ENCODE results near the gene PACC1. TPM values are rescaled to one million over a fixed set of nuclear protein-coding genes. Genes with fewer than 3 reads are reported as not detected.
A peak's percentile ranks its signal among the peaks of the same experiment; 100 is the strongest.

The PACC1 gene
- total RNA-seq, 1 experiment from 2014 or later: 19.5 TPM

GRCh38 chr1:212457740-212458338 lies 43.2 kb upstream of the PACC1 start:
- peak; percentile 45 for ATAC-seq
- peaks cover 10% of the 10 kb centered on the region for H3K4me1 Mint-ChIP-seq
- CTCF ChIA-PET: interaction anchor here (0.5 to 4.8 kb wide), 40 partner anchors 8 to 777 kb away, joined by 3 to 55 read pairs (median 5); partner anchors contain the start of genes ATF3, BATF3, DTL and INTS7
- DNase-seq (ENCODE audit: low spot score): peak; percentile 85
- no peak overlapping the region for H3K27ac Mint-ChIP-seq
- POLR2A ChIA-PET: interaction anchor here (1.1 kb wide), 1 partner anchor 151 kb away, joined by 7 read pairs; the partner anchor contains the start of gene ATF3
- no peaks in the 10 kb centered on the region for H3K27me3 Mint-ChIP-seq (ENCODE audit: low read depth)
- no peak overlapping the region for H3K4me3 Mint-ChIP-seq
- TF ChIP-seq CTCF (IDR thresholded peaks at IDR 0.05) (peak; percentile 70; the same call in 1 of the 2 replicates), CREM (CRISPR knock-in tag; IDR thresholded peaks at IDR 0.05) (no peak)
- no peaks in the 10 kb centered on the region for H3K36me3 Mint-ChIP-seq
- H3K9me3 Mint-ChIP-seq: 0 out of 2 replicates have a peak, but pooled peaks cover 7% of the 10 kb centered on the region

GRCh38 chr1:212455803-212456528 lies 41.3 kb upstream of the PACC1 start:
- TF ChIP-seq CDX4 (CRISPR knock-in tag; IDR thresholded peaks at IDR 0.05; ENCODE audit: borderline replicate concordance): no peak
- peak; percentile 99 for TF ChIP-seq CTCF (IDR thresholded peaks at IDR 0.05)
- TF ChIP-seq MXD4 (CRISPR knock-in tag; IDR thresholded peaks at IDR 0.05; ENCODE audit: borderline replicate concordance): no peak
- peak; percentile 94 for TF ChIP-seq ZNF121 (CRISPR knock-in tag; IDR thresholded peaks at IDR 0.05)
- 0 out of 2 replicates have a peak, but pooled peaks have one; percentile 38 for TF ChIP-seq ZNF671 (CRISPR knock-in tag; IDR thresholded peaks at IDR 0.05)
- Mint-ChIP-seq H3K4me3 (no peak overlapping the region), H3K27ac (no peak overlapping the region), H3K36me3 (no peaks in the 10 kb centered on the region), H3K4me1 (no peaks in the 10 kb centered on the region), H3K27me3 (ENCODE audit: low read depth) (no peaks in the 10 kb centered on the region), H3K9me3 (0 out of 2 replicates have a peak, but pooled peaks cover 7% of the 10 kb centered on the region)
- ChIA-PET CTCF (interaction anchor here (0.5 to 4.8 kb wide), 113 partner anchors 10 to 775 kb away, joined by 3 to 55 read pairs (median 5); partner anchors contain the start of genes ATF3, BATF3, DTL and INTS7), POLR2A (interaction anchor here (1.1 to 1.5 kb wide), 4 partner anchors 103 to 420 kb away, joined by 3 to 7 read pairs (median 4); partner anchors contain the start of genes ATF3, DTL and INTS7)
- ATAC-seq: peak; percentile 79
- peak; percentile 93 for DNase-seq (ENCODE audit: low spot score)

GRCh38 chr1:212455401-212455800 lies 40.7 kb upstream of the PACC1 start:
- Mint-ChIP-seq H3K4me3 (no peak overlapping the region), H3K36me3 (no peaks in the 10 kb centered on the region), H3K27ac (no peak overlapping the region), H3K27me3 (ENCODE audit: low read depth) (no peaks in the 10 kb centered on the region), H3K4me1 (no peaks in the 10 kb centered on the region), H3K9me3 (0 out of 2 replicates have a peak, but pooled peaks cover 7% of the 10 kb centered on the region)
- ATAC-seq: no peak
- no peak for DNase-seq (ENCODE audit: low spot score)
- ChIA-PET CTCF (interaction anchor here (0.5 to 4.8 kb wide), 96 partner anchors 10 to 775 kb away, joined by 3 to 55 read pairs (median 5); partner anchors contain the start of genes ATF3, BATF3, DTL and INTS7), POLR2A (interaction anchor here (1.1 to 1.5 kb wide), 4 partner anchors 103 to 420 kb away, joined by 3 to 7 read pairs (median 4); partner anchors contain the start of genes ATF3, DTL and INTS7)
- TF ChIP-seq STAT6 (CRISPR knock-in tag; conservative IDR thresholded peaks at IDR 0.05; ENCODE audit: low read depth) (no peak), TCF7 (CRISPR knock-in tag; IDR thresholded peaks at IDR 0.05; ENCODE audit: low read depth) (no peak), EMX1 (CRISPR knock-in tag; IDR thresholded peaks at IDR 0.05) (no peak), RELA (CRISPR knock-in tag; IDR thresholded peaks at IDR 0.05; ENCODE audit: borderline replicate concordance) (no peak), RORB (CRISPR knock-in tag; IDR thresholded peaks at IDR 0.05) (no peak)
